ENCODE data around the gene EIF4EBP3.
A peak's percentile ranks its signal among the peaks of the same experiment; 100 is the strongest.

The EIF4EBP3 gene

GRCh38 chr5:140544986-140545385 is 2.5 kb upstream of the EIF4EBP3 start:
- no peaks in the 10 kb centered on the region for H3K9me2 ChIP-seq (replicated peaks; ENCODE audit: low read depth, low read length)
- H2AFZ ChIP-seq (ENCODE audit: low read length), result no peak overlapping the region
- H3K4me2 ChIP-seq (ENCODE audit: low read depth, low read length, poor library complexity, severe bottlenecking), result no peak overlapping the region
- no peaks in the 10 kb centered on the region for H4K20me1 ChIP-seq (ENCODE audit: insufficient read depth, low read length, poor library complexity, severe bottlenecking)
- H3K36me3 ChIP-seq (ENCODE audit: insufficient read depth, low read length), result peaks cover 48% of the 10 kb centered on the region
- no peak overlapping the region for H3K9ac ChIP-seq (ENCODE audit: low read depth, low read length, poor library complexity, severe bottlenecking)
- no peaks in the 10 kb centered on the region for H3F3A ChIP-seq (ENCODE audit: low read depth)
- TF ChIP-seq EZH2phosphoT487 (IDR thresholded peaks at IDR 0.05; ENCODE audit: borderline replicate concordance) (no peak), CTCF (conservative IDR thresholded peaks at IDR 0.05; ENCODE audit: low read length) (no peak)
- no peaks in the 10 kb centered on the region for H3K79me2 ChIP-seq (ENCODE audit: insufficient read depth, low read length)
- no peaks in the 10 kb centered on the region for H3K9me3 ChIP-seq (ENCODE audit: insufficient read depth, low read depth, low read length)
- H3K4me1 ChIP-seq (ENCODE audit: insufficient read depth, low read length, poor library complexity, severe bottlenecking), result no peaks in the 10 kb centered on the region
- H3K27me3 ChIP-seq (ENCODE audit: insufficient read depth, low read length, poor library complexity, severe bottlenecking), result no peaks in the 10 kb centered on the region
- no peak overlapping the region for H3K4me3 ChIP-seq (ENCODE audit: low read length, poor library complexity, severe bottlenecking)

- no peak for TF ChIP-seq EZH2phosphoT487 (IDR thresholded peaks at IDR 0.05; ENCODE audit: borderline replicate concordance)
- TF ChIP-seq CTCF (conservative IDR thresholded peaks at IDR 0.05; ENCODE audit: low read length), result no peak
- no peaks in the 10 kb centered on the region for H3K27me3 ChIP-seq (ENCODE audit: insufficient read depth, low read length, poor library complexity, severe bottlenecking)
- no peak overlapping the region for H3K4me2 ChIP-seq (ENCODE audit: low read depth, low read length, poor library complexity, severe bottlenecking)
- no peaks in the 10 kb centered on the region for H4K20me1 ChIP-seq (ENCODE audit: insufficient read depth, low read length, poor library complexity, severe bottlenecking)
- H3F3A ChIP-seq (ENCODE audit: low read depth), result no peaks in the 10 kb centered on the region
- H3K9me3 ChIP-seq (ENCODE audit: insufficient read depth, low read depth, low read length), result no peaks in the 10 kb centered on the region
- H3K9me2 ChIP-seq (replicated peaks; ENCODE audit: low read depth, low read length), result no peaks in the 10 kb centered on the region
- H3K79me2 ChIP-seq (ENCODE audit: insufficient read depth, low read length), result no peaks in the 10 kb centered on the region
- H3K4me3 ChIP-seq (ENCODE audit: low read length, poor library complexity, severe bottlenecking), result no peak overlapping the region
- H2AFZ ChIP-seq (ENCODE audit: low read length), result no peak overlapping the region
- no peaks in the 10 kb centered on the region for H3K4me1 ChIP-seq (ENCODE audit: insufficient read depth, low read length, poor library complexity, severe bottlenecking)
- no peak overlapping the region for H3K9ac ChIP-seq (ENCODE audit: low read depth, low read length, poor library complexity, severe bottlenecking)
- H3K36me3 ChIP-seq (ENCODE audit: insufficient read depth, low read length), result peaks cover 48% of the 10 kb centered on the region
These were observed 1.9 kb upstream of the EIF4EBP3 start for GRCh38 chr5:140545606-140546005.

GRCh38 chr5:140546851-140547507 is 483 bp upstream of the EIF4EBP3 start:
- H3K4me3 ChIP-seq (ENCODE audit: low read length, poor library complexity, severe bottlenecking), result peak overlapping the region; percentile 74
- H2AFZ ChIP-seq (ENCODE audit: low read length), result no peak overlapping the region
- H3K9ac ChIP-seq (ENCODE audit: low read depth, low read length, poor library complexity, severe bottlenecking), result no peak overlapping the region
- TF ChIP-seq CTCF (conservative IDR thresholded peaks at IDR 0.05; ENCODE audit: low read length), result no peak
- TF ChIP-seq EZH2phosphoT487 (IDR thresholded peaks at IDR 0.05; ENCODE audit: borderline replicate concordance), result no peak
- no peaks in the 10 kb centered on the region for H3K27me3 ChIP-seq (ENCODE audit: insufficient read depth, low read length, poor library complexity, severe bottlenecking)
- peak overlapping the region; percentile 75 for H3K4me2 ChIP-seq (ENCODE audit: low read depth, low read length, poor library complexity, severe bottlenecking)
- H3K9me3 ChIP-seq (ENCODE audit: insufficient read depth, low read depth, low read length), result no peaks in the 10 kb centered on the region
- H3F3A ChIP-seq (ENCODE audit: low read depth), result no peaks in the 10 kb centered on the region
- no peaks in the 10 kb centered on the region; the same call in 1 of the 2 replicates for H3K79me2 ChIP-seq (ENCODE audit: insufficient read depth, low read length)
- H3K4me1 ChIP-seq (ENCODE audit: insufficient read depth, low read length, poor library complexity, severe bottlenecking), result no peaks in the 10 kb centered on the region
- H4K20me1 ChIP-seq (ENCODE audit: insufficient read depth, low read length, poor library complexity, severe bottlenecking), result no peaks in the 10 kb centered on the region
- H3K36me3 ChIP-seq (ENCODE audit: insufficient read depth, low read length), result peaks cover 51% of the 10 kb centered on the region; the same call in 1 of the 2 replicates
- no peaks in the 10 kb centered on the region for H3K9me2 ChIP-seq (replicated peaks; ENCODE audit: low read depth, low read length)
